Stomach (tissue), 9 donors: ENCODE data around the gene RAI1. TPM values are rescaled to one million over a fixed set of nuclear protein-coding genes. Genes with fewer than 3 reads are reported as not detected.
"Not testable (repeated sequence)": the region's sequence is repeated elsewhere in the genome, so short reads cannot be mapped to it uniquely, and the experiment has no call there.

Experiments used
- DNase-seq, 2 donors: peaks; one replicate each; pipeline versions ENCODE4 v3.0.0 to v3.0.0-alpha.2; 2013 to 2019
- H3K27ac ChIP-seq, 5 donors: fragments of 200-600 bp in 4 of 5; sonication (generic) in 4 of 5; one replicate each; pipeline ENCODE4 v1.5.1; 2013 to 2019; ENCODE audit warnings: mild to moderate bottlenecking in 1 of 5, moderate library complexity in 1 of 5
- H3K27me3 ChIP-seq, 3 donors: fragments of 200-600 bp; sonication (generic); one replicate each; pipeline ENCODE4 v1.5.1; 2017 to 2019; ENCODE audit warnings: mixed run types in 1 of 3
- H3K36me3 ChIP-seq, 4 donors: fragments of 200-600 bp; sonication (generic); 1 replicate in 3 of 4; 2 replicates in 1 of 4; pipeline ENCODE4 v1.5.1; 2016 to 2019
- H3K4me1 ChIP-seq, 4 donors: fragments of 200-600 bp; sonication (generic); one replicate each; pipeline ENCODE4 v1.5.1; 2016 to 2019
- H3K4me3 ChIP-seq, 4 donors: fragments of 200-600 bp; sonication (generic) in 3 of 4; one replicate each; pipeline ENCODE4 v1.5.1; 2016 to 2019; ENCODE audit warnings: mild to moderate bottlenecking in 1 of 4
- H3K9me3 ChIP-seq, 4 donors: fragments of 200-600 bp; sonication (generic); one replicate each; pipeline ENCODE4 v1.5.1; 2016 to 2019
- EP300 ChIP-seq: sonication (generic); formaldehyde crosslinking; IDR thresholded peaks from one replicate; pipeline ENCODE4 v1.6.1; 2017; ENCODE audit warnings: antibody characterized with exemption
- POLR2A ChIP-seq, 4 donors: fragments of 450-650 bp; IDR thresholded peaks; one replicate each; pipeline ENCODE4 v1.6.1; 2016; ENCODE audit warnings: antibody characterized with exemption in 4 of 4, control low read depth in 2 of 4, mild to moderate bottlenecking in 1 of 4, moderate library complexity in 1 of 4
- POLR2AphosphoS5 ChIP-seq, 3 donors: sonication (generic); formaldehyde crosslinking; IDR thresholded peaks; one replicate each; pipeline ENCODE4 v1.6.1; 2016; ENCODE audit warnings: antibody characterized with exemption in 3 of 3
- WGBS, 5 donors: extraction: QIAGEN DNeasy Blood & Tissue Kit in 3 of 5; methylation state at CpG; one replicate each; pipeline versions ENCODE4 v1.1.5 to v1.1.7; 2013 to 2018; 5-methylcytosine and 5-hydroxymethylcytosine counted together
- intact Hi-C: fragments of 100-400 bp; cut with DNase I; formaldehyde crosslinking; loops from one replicate; pipeline ENCODE4 v1.15.1; 2023; ENCODE audit warnings: low total_unique reads
- polyA plus RNA-seq, 3 donors: library from polyadenylated mRNA; stranded (reverse); fragments of 200-250 nt; gene quantifications; one replicate each; pipeline ENCODE4 v1.2.3, GENCODE V29; 2013
- total RNA-seq, 5 donors: library from RNA; depleted of rRNA; stranded (reverse); fragments of >200 nt; gene quantifications; one replicate each; pipeline versions ENCODE4 v1.1.0 to v1.2.3, GENCODE V29; 2014 to 2016
- TF ChIP-seq, protein P1 (sequence below), 7 experiments: fragments of 450-650 bp in 4 of 7; fragments of 200-600 bp in 3 of 7; sonication (generic) in 3 of 7; IDR thresholded peaks; one replicate each; pipeline ENCODE4 v1.5.1; 2016 to 2019; ENCODE audit warnings: antibody characterized with exemption in 7 of 7, control low read depth in 2 of 7, mild to moderate bottlenecking in 1 of 7
- donor health status: healthy with polysubstance abuse.
- donor health status: Bipolar disorder and iron deficiency.
- donor health status: healthy.

The RAI1 gene
- total and polyA plus RNA-seq, 8 donors = 4.6 to 94.5 (median 28.3) TPM

DNA sequence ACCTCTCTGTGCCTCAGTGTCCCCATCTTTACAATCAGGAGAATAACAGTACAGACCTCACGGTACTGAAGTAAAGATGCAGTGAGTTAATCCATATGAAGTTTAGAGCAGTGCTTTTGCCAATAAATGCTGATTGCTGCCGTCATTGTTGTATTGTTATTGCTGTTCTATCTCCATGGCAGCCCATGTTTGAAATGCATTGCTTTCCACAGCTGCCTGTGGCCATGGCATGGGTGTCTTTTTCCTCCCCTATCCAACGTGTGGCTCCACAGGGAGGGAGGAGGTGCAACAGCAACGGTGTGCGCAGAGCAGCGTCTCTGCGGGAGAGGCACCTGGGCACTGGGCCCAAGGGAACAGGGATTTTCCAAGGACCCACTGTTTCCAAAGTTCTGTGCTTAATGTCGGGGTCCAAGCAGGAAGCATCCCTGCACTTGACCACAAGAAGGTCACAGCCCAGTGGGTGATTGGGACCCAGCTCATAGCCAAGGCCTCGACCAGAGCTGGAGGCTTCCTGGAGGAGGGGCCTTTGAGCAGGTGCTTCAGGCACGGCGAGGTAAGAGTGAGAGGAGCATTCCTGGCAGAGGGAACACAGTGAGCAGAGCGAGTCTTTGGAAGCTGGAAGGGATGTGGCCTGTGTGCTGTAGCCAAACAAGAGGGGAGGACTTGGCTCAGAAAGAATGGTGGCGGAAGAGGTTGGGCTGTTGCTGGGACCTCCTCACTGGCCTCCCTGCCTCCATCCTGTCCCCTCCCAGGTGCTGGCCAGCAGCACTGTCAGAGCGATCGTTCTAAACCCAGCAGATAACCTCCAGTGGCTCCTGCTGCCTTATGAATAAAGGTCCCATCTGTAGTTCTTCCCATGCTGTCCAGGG lies 3.9 kb downstream of the RAI1 start:
- H3K27me3 ChIP-seq = no peaks in the 10 kb centered on the region
- H3K9me3 ChIP-seq = no peaks in the 10 kb centered on the region
- peak overlapping the region; percentile 68 to 97 (median 78) for H3K27ac ChIP-seq
- peak overlapping the region in 1 of 4 donors; percentile 10 for H3K4me3 ChIP-seq
- intact Hi-C loops = loop anchor here (10.0 kb wide), 1 partner anchor 100 kb away; no protein-coding TSS in a partner anchor
- 23 to 45% (median 25%) methylated on average over 15 of the region's 15 CpGs for WGBS, 5 donors
- TF ChIP-seq POLR2A (IDR thresholded peaks at IDR 0.05) = no peak
- TF ChIP-seq POLR2AphosphoS5 (IDR thresholded peaks at IDR 0.05) = peak in 1 of 3 donors; percentile 37
- TF ChIP-seq, protein P1, sequence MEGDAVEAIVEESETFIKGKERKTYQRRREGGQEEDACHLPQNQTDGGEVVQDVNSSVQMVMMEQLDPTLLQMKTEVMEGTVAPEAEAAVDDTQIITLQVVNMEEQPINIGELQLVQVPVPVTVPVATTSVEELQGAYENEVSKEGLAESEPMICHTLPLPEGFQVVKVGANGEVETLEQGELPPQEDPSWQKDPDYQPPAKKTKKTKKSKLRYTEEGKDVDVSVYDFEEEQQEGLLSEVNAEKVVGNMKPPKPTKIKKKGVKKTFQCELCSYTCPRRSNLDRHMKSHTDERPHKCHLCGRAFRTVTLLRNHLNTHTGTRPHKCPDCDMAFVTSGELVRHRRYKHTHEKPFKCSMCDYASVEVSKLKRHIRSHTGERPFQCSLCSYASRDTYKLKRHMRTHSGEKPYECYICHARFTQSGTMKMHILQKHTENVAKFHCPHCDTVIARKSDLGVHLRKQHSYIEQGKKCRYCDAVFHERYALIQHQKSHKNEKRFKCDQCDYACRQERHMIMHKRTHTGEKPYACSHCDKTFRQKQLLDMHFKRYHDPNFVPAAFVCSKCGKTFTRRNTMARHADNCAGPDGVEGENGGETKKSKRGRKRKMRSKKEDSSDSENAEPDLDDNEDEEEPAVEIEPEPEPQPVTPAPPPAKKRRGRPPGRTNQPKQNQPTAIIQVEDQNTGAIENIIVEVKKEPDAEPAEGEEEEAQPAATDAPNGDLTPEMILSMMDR (IDR thresholded peaks at IDR 0.05) = no peak
- no peak for TF ChIP-seq EP300
- DNase-seq = peak; percentile 62 to 71
- peaks cover 52 to 67% (median 61%) of the 10 kb centered on the region in 4 donors for H3K4me1 ChIP-seq
- H3K36me3 ChIP-seq = no peaks in the 10 kb centered on the region

DNA sequence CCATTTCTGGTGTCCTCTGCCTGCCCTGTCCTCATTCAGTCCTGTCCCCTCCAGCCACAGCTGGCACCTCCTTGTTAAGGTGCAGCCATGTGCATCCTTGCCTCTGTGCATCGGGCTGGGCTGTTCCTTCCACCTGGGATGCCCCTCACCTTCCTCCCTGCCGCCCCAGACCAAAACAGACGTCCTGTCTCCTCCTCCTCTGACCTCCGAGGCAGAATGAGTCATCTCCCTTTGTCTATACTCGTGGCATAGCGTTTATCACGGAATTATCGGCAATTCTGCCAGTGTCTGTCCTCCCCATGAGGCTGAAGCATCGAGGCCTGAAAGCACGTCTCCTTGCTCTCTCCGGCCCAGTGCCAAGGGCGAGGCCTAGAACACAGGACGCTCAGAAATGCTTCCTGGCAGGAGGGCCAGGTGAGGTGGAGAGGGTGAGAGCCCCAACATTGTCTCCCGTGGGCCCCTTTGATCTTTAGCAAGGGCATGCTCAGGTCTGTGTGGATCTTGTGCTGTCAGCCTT lies 4.6 kb downstream of the RAI1 start:
- WGBS, 5 donors = 9 to 19% (median 13%) methylated on average over 14 of the region's 14 CpGs
- H3K4me3 ChIP-seq = peak overlapping the region in 1 of 4 donors; percentile 10
- peaks cover 57 to 72% (median 66%) of the 10 kb centered on the region in 4 donors for H3K4me1 ChIP-seq
- peak overlapping the region; percentile 68 to 97 (median 78) for H3K27ac ChIP-seq
- no peaks in the 10 kb centered on the region for H3K27me3 ChIP-seq
- TF ChIP-seq POLR2AphosphoS5 (IDR thresholded peaks at IDR 0.05) = peak in 2 of 3 donors; percentile 10 to 45
- TF ChIP-seq, protein P1 (IDR thresholded peaks at IDR 0.05) = no peak
- no peaks in the 10 kb centered on the region for H3K9me3 ChIP-seq
- H3K36me3 ChIP-seq = no peaks in the 10 kb centered on the region
- peak; percentile 77 to 81 for DNase-seq
- intact Hi-C loops = loop anchor here (10.0 kb wide), 1 partner anchor 99 kb away; no protein-coding TSS in a partner anchor

DNA sequence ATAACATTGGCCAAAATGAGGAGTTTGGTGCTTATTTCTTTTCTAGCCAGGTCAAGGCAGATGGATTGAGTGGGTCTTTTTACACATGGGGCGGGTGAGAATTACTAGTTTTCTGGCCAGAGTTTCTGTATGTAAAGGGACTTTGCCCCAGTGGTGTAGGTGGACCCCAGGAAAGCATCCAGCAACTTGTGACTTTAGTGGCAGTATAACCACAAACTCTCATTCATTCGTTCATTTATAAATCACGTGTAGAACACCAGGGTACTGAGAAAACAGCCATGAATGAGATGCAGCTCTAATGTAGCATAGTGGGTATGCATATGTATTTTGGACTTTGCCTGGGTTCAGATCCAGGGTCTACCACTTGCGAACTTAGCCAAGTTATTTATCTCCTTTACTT lies 8.1 kb downstream of the RAI1 start:
- Histone ChIP-seq H3K27ac (peak overlapping the region in 3 of 5 donors; percentile 95 to 99 (median 98)), H3K9me3 (no peaks in the 10 kb centered on the region), H3K4me1 (peaks cover 79 to 90% (median 83%) of the 10 kb centered on the region in 4 donors), H3K27me3 (no peaks in the 10 kb centered on the region), H3K36me3 (no peaks in the 10 kb centered on the region), H3K4me3 (no peak overlapping the region)
- intact Hi-C loops = loop anchor here (10.0 kb wide), 1 partner anchor 95 kb away; no protein-coding TSS in a partner anchor
- no peak for DNase-seq
- 74 to 88% (median 81%) methylated on average over 4 of the region's 4 CpGs for WGBS, 5 donors
- TF ChIP-seq, protein P1 (IDR thresholded peaks at IDR 0.05) = no peak
- TF ChIP-seq POLR2A (IDR thresholded peaks at IDR 0.05) (no peak), EP300 (no peak), POLR2AphosphoS5 (IDR thresholded peaks at IDR 0.05) (no peak)

DNA sequence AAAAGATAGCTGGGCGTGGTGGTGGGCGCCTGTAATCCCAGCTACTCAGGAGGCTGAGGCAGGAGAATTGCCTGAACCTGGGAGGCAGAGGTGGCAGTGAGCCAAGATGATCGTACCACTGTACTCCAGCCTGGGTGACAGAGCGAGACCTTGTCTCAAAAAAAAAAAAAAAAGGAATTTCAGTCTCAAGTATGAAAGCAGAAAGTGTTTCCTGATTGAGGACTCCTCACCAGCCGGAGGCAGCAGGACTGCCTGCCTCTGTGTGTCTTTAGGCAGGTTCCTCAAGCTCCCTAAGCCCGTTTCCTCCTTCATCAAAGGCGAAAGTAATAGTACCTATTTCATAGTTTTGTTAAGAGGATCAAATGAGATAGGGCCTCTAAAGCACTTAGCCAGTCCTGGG lies 9.0 kb downstream of the RAI1 start:
- H3K4me1 ChIP-seq = peaks cover 72 to 83% (median 78%) of the 10 kb centered on the region in 4 donors
- not testable (repeated sequence) for H3K36me3 ChIP-seq
- DNase-seq = peak; percentile 58 to 60

More for the DNA sequence above, 9.0 kb downstream of the RAI1 start:
- intact Hi-C loops, H3K9me3 ChIP-seq, H3K4me3 ChIP-seq, H3K27me3 ChIP-seq: not testable (repeated sequence)
- 34 to 55% (median 47%) methylated on average over 7 of the region's 7 CpGs for WGBS, 5 donors
- peak overlapping the region; percentile 57 to 99 (median 98) for H3K27ac ChIP-seq
